Naive thymus-derived CD4-positive, alpha-beta T cell (primary cell): ENCODE data around the gene STK25. TPM values are rescaled to one million over a fixed set of nuclear protein-coding genes. Genes with fewer than 3 reads are reported as not detected.
"Not testable (repeated sequence)": the region's sequence is repeated elsewhere in the genome, so short reads cannot be mapped to it uniquely, and the experiment has no call there.

Source experiments
- ATAC-seq: fragments of 150-1000 bp; cut with Tn5 transposase; 2 replicates; pipeline ENCODE4 v1.10.0; 2021; ENCODE audit warnings: mild to moderate bottlenecking, moderate library complexity
- CTCF ChIA-PET: fragments of 350-600 bp; sonication (Branson Sonifier 250); formaldehyde crosslinking; loops from one replicate; lab custom pipeline; 2021; ENCODE audit warnings: antibody characterized with exemption; lab: Charles Lee
- POLR2A ChIA-PET: fragments of 350-600 bp; sonication (Branson Sonifier 250); formaldehyde crosslinking; loops from one replicate; lab custom pipeline; 2021; ENCODE audit warnings: antibody characterized with exemption, inconsistent platforms; lab: Charles Lee
- DNase-seq, 9 donors: peaks; one replicate each; pipeline versions ENCODE4 v3.0.0 to v3.0.0-alpha.2; 2020 to 2022; ENCODE audit warnings: mixed read lengths in 1 of 9
- H3K27ac ChIP-seq: one replicate; pipeline ENCODE4 v1.7.0; 2013; ENCODE audit warnings: mild to moderate bottlenecking, low read depth, low read length, moderate library complexity
- H3K27me3 ChIP-seq, 2 donors: one replicate each; pipeline ENCODE4 v1.7.0; 2013; ENCODE audit warnings: low read length in 2 of 2, mild to moderate bottlenecking in 2 of 2, moderate library complexity in 2 of 2; ENCODE audit not compliant: control insufficient read depth in 2 of 2, insufficient read depth in 2 of 2
- H3K36me3 ChIP-seq, 3 experiments: 1 replicate in 2 of 3; 2 replicates in 1 of 3; pipeline ENCODE4 v1.7.0; 2013; ENCODE audit warnings: low read length in 3 of 3, mild to moderate bottlenecking in 3 of 3, moderate library complexity in 1 of 3; ENCODE audit not compliant: insufficient read depth in 3 of 3, control insufficient read depth in 2 of 3
- H3K4me1 ChIP-seq, 2 donors: one replicate each; pipeline ENCODE4 v1.7.0; 2013; ENCODE audit warnings: low read length in 2 of 2, mild to moderate bottlenecking in 2 of 2, moderate library complexity in 1 of 2; ENCODE audit not compliant: control insufficient read depth in 2 of 2, insufficient read depth in 2 of 2
- H3K4me3 ChIP-seq: 2 replicates; pipeline ENCODE4 v1.7.0; 2013; ENCODE audit warnings: mild to moderate bottlenecking, low read length
- H3K9me3 ChIP-seq, 3 experiments: 1 replicate in 2 of 3; 2 replicates in 1 of 3; pipeline ENCODE4 v1.7.0; 2013; ENCODE audit warnings: low read length in 3 of 3; ENCODE audit not compliant: control insufficient read depth in 2 of 3
- H3K27ac Mint-ChIP-seq, 9 donors: one replicate each; pipeline ENCODE4 v1.8.0; 2020 to 2022; ENCODE audit warnings: mixed read lengths in 9 of 9, mild to moderate bottlenecking in 8 of 9, moderate library complexity in 5 of 9, inconsistent platforms in 2 of 9
- H3K27me3 Mint-ChIP-seq, 5 donors: one replicate each; pipeline ENCODE4 v1.8.0; 2021 to 2022; ENCODE audit warnings: mixed read lengths in 5 of 5, mild to moderate bottlenecking in 1 of 5
- H3K36me3 Mint-ChIP-seq, 5 donors: one replicate each; pipeline ENCODE4 v1.8.0; 2020 to 2022; ENCODE audit warnings: mixed read lengths in 5 of 5, mild to moderate bottlenecking in 3 of 5, inconsistent platforms in 1 of 5
- H3K4me1 Mint-ChIP-seq, 7 donors: one replicate each; pipeline ENCODE4 v1.8.0; 2020 to 2022; ENCODE audit warnings: mixed read lengths in 7 of 7, mild to moderate bottlenecking in 3 of 7, inconsistent platforms in 1 of 7
- H3K4me3 Mint-ChIP-seq, 10 donors: one replicate each; pipeline ENCODE4 v1.8.0; 2020 to 2022; ENCODE audit warnings: mild to moderate bottlenecking in 10 of 10, mixed read lengths in 10 of 10, moderate library complexity in 6 of 10, inconsistent platforms in 2 of 10
- H3K9me3 Mint-ChIP-seq, 11 donors: one replicate each; pipeline ENCODE4 v1.8.0; 2020 to 2022; ENCODE audit warnings: mixed read lengths in 11 of 11, mild to moderate bottlenecking in 4 of 11, inconsistent platforms in 1 of 11, moderate library complexity in 1 of 11
- intact Hi-C, 2 donors: fragments of 100-400 bp; cut with micrococcal nuclease; formaldehyde crosslinking; loops; one replicate each; pipeline ENCODE4 v1.15.1; 2023
- microRNA-seq: library from miRNA; unstranded; fragments of <30 nt; microRNA quantifications from one replicate; pipeline ENCODE4 v1.2.0, GENCODE V29; 2022; ENCODE audit warnings: borderline microRNAs expressed
- polyA plus RNA-seq, 2 donors: library from polyadenylated mRNA; unstranded; fragments of 300-500 nt; fragmentation: Illumina TruSeq; gene quantifications; one replicate each; pipeline ENCODE4 v1.2.3, GENCODE V29; 2021
- total RNA-seq, 6 experiments: library from RNA in 5 of 6; stranded (reverse) in 5 of 6; gene quantifications; 1 replicate in 5 of 6; 2 replicates in 1 of 6; pipeline ENCODE4 v1.2.3 and lab custom pipeline; 2021 to 2026

The STK25 gene
- total and polyA plus RNA-seq, 7 experiments from 2014 or later = 74.0 to 170 (median 109) TPM

GRCh38 chr2:241450092-241450491 lies 58.3 kb downstream of the STK25 start:
- H3K9me3 ChIP-seq, CTCF ChIA-PET, H3K4me3 ChIP-seq, intact Hi-C loops, POLR2A ChIA-PET, H3K4me1 Mint-ChIP-seq, H3K4me1 ChIP-seq, H3K36me3 ChIP-seq, ATAC-seq, H3K9me3 Mint-ChIP-seq, DNase-seq, H3K27ac ChIP-seq, H3K4me3 Mint-ChIP-seq: not testable (repeated sequence)
- H3K27ac Mint-ChIP-seq = peak overlapping the region in 1 of 9 donors; percentile 51
- H3K36me3 Mint-ChIP-seq = peaks cover 4 to 12% (median 8%) of the 10 kb centered on the region in 5 donors
- peaks cover 7 to 26% of the 10 kb centered on the region in 2 donors for H3K27me3 ChIP-seq
- peaks cover 44 to 62% (median 51%) of the 10 kb centered on the region in 5 donors for H3K27me3 Mint-ChIP-seq

- peaks cover 13 to 25% (median 21%) of the 10 kb centered on the region in 7 donors for H3K4me1 Mint-ChIP-seq
- Histone ChIP-seq H3K9me3 (no peaks in the 10 kb centered on the region), H3K36me3 (peaks cover 0 to 3% (median 0%) of the 10 kb centered on the region in 3 experiments), H3K4me1 (peaks cover 16 to 17% of the 10 kb centered on the region in 2 donors), H3K27me3 (peaks cover 9 to 35% of the 10 kb centered on the region in 2 donors), H3K4me3 (no peak overlapping the region), H3K27ac (no peak overlapping the region)
- DNase-seq (peak in 1 of 9 donors; percentile 31), ATAC-seq (no peak)
- intact Hi-C loops = loop anchor here in 1 of 2 donors (2.0 kb wide), 1 partner anchor 63 kb away; the partner anchor contains the start of gene STK25
- no peak overlapping the region for H3K27ac Mint-ChIP-seq
- peaks cover 43 to 84% (median 61%) of the 10 kb centered on the region in 5 donors for H3K27me3 Mint-ChIP-seq
- peaks cover 0 to 4% (median 0%) of the 10 kb centered on the region in 11 donors for H3K9me3 Mint-ChIP-seq
- peak overlapping the region in 1 of 10 donors; percentile 47 for H3K4me3 Mint-ChIP-seq
- H3K36me3 Mint-ChIP-seq = peaks cover 4 to 38% (median 28%) of the 10 kb centered on the region in 5 donors
- ChIA-PET CTCF (no interaction called here), POLR2A (no interaction called here)
These were observed 63.0 kb downstream of the STK25 start for GRCh38 chr2:241445426-241445825.

- no peak overlapping the region for H3K4me3 ChIP-seq
- ChIA-PET CTCF (interaction anchor here (1.0 kb wide), 1 partner anchor 12 kb away, joined by 4 read pairs; no protein-coding TSS in a partner anchor), POLR2A (interaction anchor here (0.6 kb wide), 2 partner anchors 49 to 70 kb away, joined by 3 to 4 read pairs; no protein-coding TSS in a partner anchor)
- H3K4me1 Mint-ChIP-seq = peaks cover 13 to 25% (median 21%) of the 10 kb centered on the region in 7 donors
- peaks cover 16 to 17% of the 10 kb centered on the region in 2 donors for H3K4me1 ChIP-seq
- intact Hi-C loops = loop anchor here (1.0 to 5.0 kb wide), 3 partner anchors 65 to 86 kb away; partner anchors contain the start of genes STK25 (in 2 of the 2) and FARP2 (in 1 of the 2)
- H3K27ac Mint-ChIP-seq = peak overlapping the region; percentile 2 to 96 (median 68)
- peaks cover 9 to 35% of the 10 kb centered on the region in 2 donors for H3K27me3 ChIP-seq
- H3K9me3 Mint-ChIP-seq = peaks cover 0 to 4% (median 0%) of the 10 kb centered on the region in 11 donors
- peaks cover 35 to 80% (median 59%) of the 10 kb centered on the region in 5 donors for H3K27me3 Mint-ChIP-seq
- H3K4me3 Mint-ChIP-seq = peak overlapping the region in 8 of 10 donors; percentile 20 to 80 (median 44)
- peaks cover 4 to 42% (median 28%) of the 10 kb centered on the region in 5 donors for H3K36me3 Mint-ChIP-seq
- peaks cover 0 to 5% (median 0%) of the 10 kb centered on the region in 3 experiments for H3K36me3 ChIP-seq
- H3K9me3 ChIP-seq = no peaks in the 10 kb centered on the region
- no peak overlapping the region for H3K27ac ChIP-seq
- ATAC-seq = peak; percentile 85
- DNase-seq = peak; percentile 76 to 98 (median 94)
These were observed 64.7 kb downstream of the STK25 start for GRCh38 chr2:241443486-241444223.

Small RNA genes within 50 kb of the gene (microRNA-seq; reads per million reads assigned to microRNA genes)
- not detected for gene MIR3133

Other genes starting within 250 kb of the STK25 start
- gene HDLBP, start 192.9 kb downstream of the STK25 start, total RNA-seq = 100 to 1,000 TPM; 127 to 231 (median 169) TPM
- 10 to 100 TPM; 42.8 to 71.8 TPM for gene HDLBP, start 192.9 kb downstream of the STK25 start, polyA plus RNA-seq
- 100 to 1,000 TPM; 189 to 340 (median 209) TPM for gene SEPTIN2, start 192.7 kb downstream of the STK25 start, total RNA-seq
- gene SEPTIN2, start 192.7 kb downstream of the STK25 start, polyA plus RNA-seq = 100 to 1,000 TPM; 129 to 134 TPM
- 10 to 100 TPM; 12.4 to 31.0 (median 22.1) TPM for gene FARP2, start 152.3 kb downstream of the STK25 start, total RNA-seq
- 1 to 10 TPM; 6.2 to 7.2 TPM for gene FARP2, start 152.3 kb downstream of the STK25 start, polyA plus RNA-seq
- gene BOK, start 50.2 kb upstream of the STK25 start, total RNA-seq = 1 to 10 TPM in 1 of 5 experiments, not detected in 4; 1.3 TPM
- gene BOK, start 50.2 kb upstream of the STK25 start, polyA plus RNA-seq = under 1 TPM in 1 of 2 donors, not detected in 1; 0.11 TPM
- 10 to 100 TPM; 26.4 to 34.8 (median 28.1) TPM for gene THAP4, start 128.6 kb upstream of the STK25 start, total RNA-seq
- 10 to 100 TPM; 30.8 to 56.2 TPM for gene THAP4, start 128.6 kb upstream of the STK25 start, polyA plus RNA-seq
- 100 to 1,000 TPM in 2 of 5 experiments, 10 to 100 TPM in 3; 87.2 to 131 (median 95.0) TPM for gene ATG4B, start 129.1 kb upstream of the STK25 start, total RNA-seq
- gene ATG4B, start 129.1 kb upstream of the STK25 start, polyA plus RNA-seq = 10 to 100 TPM; 49.7 to 59.2 TPM
- 10 to 100 TPM; 12.0 to 65.7 (median 17.0) TPM for gene DTYMK, start 178.2 kb upstream of the STK25 start, total RNA-seq
- 10 to 100 TPM; 34.9 to 45.7 TPM for gene DTYMK, start 178.2 kb upstream of the STK25 start, polyA plus RNA-seq
- gene ING5, start 193.5 kb upstream of the STK25 start, total RNA-seq = 100 to 1,000 TPM in 1 of 5 experiments, 10 to 100 TPM in 4; 37.5 to 102 (median 65.4) TPM
- 10 to 100 TPM; 22.3 to 38.7 TPM for gene ING5, start 193.5 kb upstream of the STK25 start, polyA plus RNA-seq
- 10 to 100 TPM; 32.5 to 49.8 (median 41.1) TPM for gene D2HGDH, start 226.0 kb upstream of the STK25 start, total RNA-seq
- 1 to 10 TPM; 3.5 to 5.3 TPM for gene D2HGDH, start 226.0 kb upstream of the STK25 start, polyA plus RNA-seq